HEK293 (cell line): ENCODE results near the gene COQ8A.

Source experiments
- CTCF ChIA-PET: fragments of 350-600 bp; formaldehyde crosslinking; extraction: SDS; loops from one replicate; lab custom pipeline; 2021; ENCODE audit warnings: antibody characterized with exemption; lab: Yijun Ruan, JAX
- POLR2A ChIA-PET: fragments of 300-600 bp; formaldehyde crosslinking; extraction: SDS; loops from one replicate; lab custom pipeline; 2020; ENCODE audit warnings: antibody characterized with exemption, inconsistent platforms; lab: Yijun Ruan, JAX
- H3K27ac ChIP-seq: fragments of 200-500 bp; sonication (Bioruptor generic); 2 replicates; pipeline ENCODE4 v1.5.1; 2014; ENCODE audit warnings: low read depth, low read length, control low read depth, inconsistent platforms; ENCODE audit errors: extremely low read depth
- H3K36me3 ChIP-seq, 2 experiments: fragments of 200-500 bp in 1 of 2; sonication (Bioruptor generic) in 1 of 2; 1 replicate in 1 of 2; 2 replicates in 1 of 2; pipeline ENCODE4 v1.5.1; 2014 to 2017; ENCODE audit warnings: inconsistent platforms in 2 of 2, low read length in 2 of 2; ENCODE audit not compliant: control insufficient read depth in 2 of 2, insufficient read depth in 1 of 2
- H3K4me1 ChIP-seq: fragments of 200-500 bp; sonication (Bioruptor generic); 2 replicates; pipeline ENCODE4 v1.5.1; 2014; ENCODE audit warnings: mild to moderate bottlenecking, low read length, inconsistent platforms; ENCODE audit not compliant: control insufficient read depth, insufficient read depth
- H3K4me3 ChIP-seq: 2 replicates; pipeline ENCODE4 v1.5.1; 2011; ENCODE audit warnings: low read depth, mild to moderate bottlenecking, control low read depth, low read length, moderate library complexity
- H3K9me3 ChIP-seq: fragments of 200-500 bp; sonication (Bioruptor generic); 2 replicates; pipeline ENCODE4 v1.5.1; 2014; ENCODE audit warnings: low read depth, low read length, inconsistent platforms; ENCODE audit not compliant: control insufficient read depth, insufficient read depth
- EGR2 ChIP-seq: fragments of 450-650 bp; formaldehyde crosslinking; IDR thresholded peaks from 2 replicates; pipeline ENCODE4 v1.5.1; 2016; ENCODE audit warnings: low read depth, missing biosample characterization, missing genetic modification characterization
- FEZF1 ChIP-seq: fragments of 450-650 bp; formaldehyde crosslinking; IDR thresholded peaks from 2 replicates; pipeline ENCODE4 v1.5.1; 2016; ENCODE audit warnings: missing biosample characterization, missing genetic modification characterization
- GLIS1 ChIP-seq: fragments of 450-650 bp; formaldehyde crosslinking; IDR thresholded peaks from 2 replicates; pipeline ENCODE4 v1.5.1; 2016; ENCODE audit warnings: missing biosample characterization, missing genetic modification characterization
- INSM2 ChIP-seq: fragments of 450-650 bp; formaldehyde crosslinking; IDR thresholded peaks from 2 replicates; pipeline ENCODE4 v1.5.1; 2016; ENCODE audit warnings: missing biosample characterization, missing genetic modification characterization
- SCRT2 ChIP-seq: fragments of 450-650 bp; formaldehyde crosslinking; IDR thresholded peaks from 2 replicates; pipeline ENCODE4 v1.5.1; 2016; ENCODE audit warnings: missing biosample characterization, missing genetic modification characterization
- ZBTB17 ChIP-seq: fragments of 450-650 bp; formaldehyde crosslinking; IDR thresholded peaks from 2 replicates; pipeline ENCODE4 v1.5.1; 2016; ENCODE audit warnings: missing biosample characterization, missing genetic modification characterization
- ZEB2 ChIP-seq: fragments of 450-650 bp; formaldehyde crosslinking; IDR thresholded peaks from 2 replicates; pipeline ENCODE4 v1.5.1; 2016; ENCODE audit warnings: missing biosample characterization, missing genetic modification characterization
- ZFHX2 ChIP-seq: fragments of 450-650 bp; formaldehyde crosslinking; conservative IDR thresholded peaks from 2 replicates; pipeline ENCODE4 v1.5.1; 2016; ENCODE audit warnings: missing biosample characterization, missing genetic modification characterization
- ZFP3 ChIP-seq: fragments of 450-650 bp; formaldehyde crosslinking; IDR thresholded peaks from 2 replicates; pipeline ENCODE4 v1.5.1; 2016; ENCODE audit warnings: low read depth, missing biosample characterization, missing genetic modification characterization
- ZFP41 ChIP-seq: fragments of 450-650 bp; formaldehyde crosslinking; IDR thresholded peaks from 2 replicates; pipeline ENCODE4 v1.5.1; 2016; ENCODE audit warnings: missing biosample characterization, missing genetic modification characterization, borderline replicate concordance
- ZIC2 ChIP-seq: fragments of 450-650 bp; formaldehyde crosslinking; IDR thresholded peaks from 2 replicates; pipeline ENCODE4 v1.5.1; 2016; ENCODE audit warnings: missing biosample characterization, missing genetic modification characterization
- ZNF112 ChIP-seq: fragments of 450-650 bp; formaldehyde crosslinking; IDR thresholded peaks from 2 replicates; pipeline ENCODE4 v1.5.0; 2017; ENCODE audit warnings: missing biosample characterization, missing genetic modification characterization
- ZNF114 ChIP-seq: fragments of 450-650 bp; formaldehyde crosslinking; IDR thresholded peaks from 2 replicates; pipeline ENCODE4 v1.5.0; 2017; ENCODE audit warnings: missing biosample characterization, missing genetic modification characterization
- ZNF121 ChIP-seq: fragments of 450-650 bp; formaldehyde crosslinking; IDR thresholded peaks from 2 replicates; pipeline ENCODE4 v1.5.1; 2016; ENCODE audit warnings: missing biosample characterization, missing genetic modification characterization
- ZNF174 ChIP-seq: fragments of 450-650 bp; formaldehyde crosslinking; IDR thresholded peaks from 2 replicates; pipeline ENCODE4 v1.5.0; 2017; ENCODE audit warnings: missing biosample characterization, mild to moderate bottlenecking, missing genetic modification characterization
- ZNF2 ChIP-seq: fragments of 450-650 bp; formaldehyde crosslinking; IDR thresholded peaks from 2 replicates; pipeline ENCODE4 v1.5.1; 2016; ENCODE audit warnings: missing biosample characterization, missing genetic modification characterization
- ZNF341 ChIP-seq: fragments of 450-650 bp; formaldehyde crosslinking; IDR thresholded peaks from 2 replicates; pipeline ENCODE4; 2016; ENCODE audit warnings: low read depth, missing biosample characterization, missing genetic modification characterization
- ZNF362 ChIP-seq: fragments of 450-650 bp; formaldehyde crosslinking; IDR thresholded peaks from 2 replicates; pipeline ENCODE4 v1.5.1; 2016; ENCODE audit warnings: missing biosample characterization, missing genetic modification characterization
- ZNF37A ChIP-seq: fragments of 450-650 bp; IDR thresholded peaks from 2 replicates; pipeline ENCODE4 v1.5.1; 2018; ENCODE audit warnings: missing biosample characterization, missing genetic modification characterization
- ZNF391 ChIP-seq: fragments of 450-650 bp; formaldehyde crosslinking; IDR thresholded peaks from 2 replicates; pipeline ENCODE4 v1.5.1; 2016; ENCODE audit warnings: low read depth, missing biosample characterization, missing genetic modification characterization, borderline replicate concordance
- ZNF510 ChIP-seq: fragments of 450-650 bp; formaldehyde crosslinking; IDR thresholded peaks from 2 replicates; pipeline ENCODE4 v1.5.1; 2018; ENCODE audit warnings: mild to moderate bottlenecking, missing genetic modification characterization, missing biosample characterization; ENCODE audit not compliant: insufficient replicate concordance
- ZNF549 ChIP-seq: fragments of 450-650 bp; IDR thresholded peaks from 2 replicates; pipeline ENCODE4 v1.5.1; 2018; ENCODE audit warnings: missing biosample characterization, missing genetic modification characterization, mild to moderate bottlenecking, inconsistent platforms, moderate library complexity
- ZNF677 ChIP-seq: fragments of 450-650 bp; IDR thresholded peaks from 2 replicates; pipeline ENCODE4 v1.5.0; 2018; ENCODE audit warnings: missing biosample characterization, mild to moderate bottlenecking, missing genetic modification characterization, moderate library complexity
- ZNF830 ChIP-seq: fragments of 450-650 bp; IDR thresholded peaks from 2 replicates; pipeline ENCODE4 v1.5.0; 2018; ENCODE audit warnings: missing biosample characterization, missing genetic modification characterization, low read depth, mild to moderate bottlenecking, moderate library complexity
- ZNF837 ChIP-seq: fragments of 450-650 bp; formaldehyde crosslinking; IDR thresholded peaks from 2 replicates; pipeline ENCODE4 v1.5.1; 2016; ENCODE audit warnings: missing biosample characterization, missing genetic modification characterization
- ZNF843 ChIP-seq: fragments of 450-650 bp; formaldehyde crosslinking; IDR thresholded peaks from 2 replicates; pipeline ENCODE4 v1.5.1; 2016; ENCODE audit warnings: missing biosample characterization, missing genetic modification characterization
- ZSCAN4 ChIP-seq: fragments of 450-650 bp; formaldehyde crosslinking; IDR thresholded peaks from 2 replicates; pipeline ENCODE4 v1.5.1; 2017; ENCODE audit warnings: missing biosample characterization, missing genetic modification characterization
- TF ChIP-seq, protein P1 (sequence below): fragments of 450-650 bp; formaldehyde crosslinking; IDR thresholded peaks from 2 replicates; pipeline ENCODE4 v1.5.1; 2016; ENCODE audit warnings: missing biosample characterization, missing genetic modification characterization

Gene COQ8A

GRCh38 chr1:226901421-226901820 lies 38.7 kb upstream of the COQ8A start (continued):
- TF ChIP-seq ZNF362 (no peak), ZNF830 (tag by site-specific recombination) (no peak), ZEB2 (tag by site-specific recombination) (no peak), INSM2 (tag by site-specific recombination) (no peak)

- no peak overlapping the region for H3K27ac ChIP-seq
- H3K4me1 ChIP-seq = no peaks in the 10 kb centered on the region
- CTCF ChIA-PET = no interaction called here
- POLR2A ChIA-PET = no interaction called here
- peaks cover 18 to 62% of the 10 kb centered on the region in 2 experiments for H3K36me3 ChIP-seq
- H3K9me3 ChIP-seq = no peaks in the 10 kb centered on the region
- no peak overlapping the region for H3K4me3 ChIP-seq
- TF ChIP-seq ZNF114 (tag by site-specific recombination) (no peak), ZNF112 (tag by site-specific recombination) (no peak), ZNF341 (tag by site-specific recombination) (no peak)
These were observed 37.5 kb upstream of the COQ8A start for GRCh38 chr1:226902601-226903000.

DNA sequence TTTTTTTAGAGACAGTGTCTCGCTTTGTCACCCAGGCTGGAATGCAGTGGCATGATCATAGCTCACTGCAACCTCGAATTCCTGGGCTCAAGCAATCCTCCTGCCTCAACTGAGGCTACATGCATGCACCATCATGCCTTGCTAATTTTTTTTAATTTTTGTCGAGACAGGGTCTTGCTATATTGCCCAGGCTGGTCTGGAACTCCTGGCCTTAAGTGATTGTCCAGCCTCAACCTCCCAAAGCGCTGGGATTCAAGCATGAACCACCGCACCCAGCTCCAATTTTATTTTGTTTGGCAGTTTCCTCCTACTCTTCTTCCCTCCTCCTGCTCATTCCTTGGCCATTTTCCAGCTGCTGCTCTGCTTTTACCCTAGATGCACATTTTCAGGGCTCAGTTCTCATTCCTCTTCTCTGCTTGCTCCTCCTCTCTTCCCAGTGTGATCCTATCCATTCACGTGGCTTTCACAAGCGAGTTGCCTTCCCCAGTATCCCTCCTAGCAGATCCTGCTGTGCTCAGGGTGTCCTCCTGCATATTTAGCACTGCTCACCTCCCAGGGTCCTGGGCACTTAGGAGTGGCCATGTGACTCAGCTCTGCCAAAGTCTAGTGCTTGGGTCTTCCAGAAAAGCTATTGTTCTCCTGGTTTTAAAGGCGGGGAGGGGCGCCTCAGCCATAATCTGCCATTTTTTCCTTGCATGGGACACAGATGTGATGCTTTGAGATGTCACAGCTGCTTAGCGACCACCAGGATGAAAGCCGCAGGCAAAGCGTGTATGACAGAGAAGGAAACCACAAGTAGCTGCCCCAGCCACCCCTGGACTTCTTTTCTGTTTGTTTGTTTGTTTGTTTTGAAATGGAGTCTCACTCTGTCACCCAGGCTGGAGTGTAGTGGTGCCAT lies 36.0 kb upstream of the COQ8A start:
- ChIA-PET CTCF (interaction anchor here (0.6 kb wide), 3 partner anchors 11 to 533 kb away, joined by 3 to 4 read pairs (median 3); no protein-coding TSS in a partner anchor), POLR2A (no interaction called here)
- no peak overlapping the region for H3K4me3 ChIP-seq
- H3K4me1 ChIP-seq = no peaks in the 10 kb centered on the region
- TF ChIP-seq FEZF1 (tag by site-specific recombination) = peak; percentile 57
- no peak for TF ChIP-seq ZFP3 (tag by site-specific recombination)
- TF ChIP-seq ZNF121 (tag by site-specific recombination) = peak; percentile 95
- TF ChIP-seq ZFP41 = no peak
- TF ChIP-seq ZNF549 = no peak
- no peak for TF ChIP-seq ZNF391
- TF ChIP-seq EGR2 (tag by site-specific recombination) = 0 out of 2 replicates have a peak, but pooled peaks have one; percentile 15
- TF ChIP-seq ZBTB17 = peak; percentile 65
- no peak for TF ChIP-seq ZNF837 (tag by site-specific recombination)
- no peak for TF ChIP-seq ZSCAN4 (tag by site-specific recombination)
- TF ChIP-seq ZNF2 = no peak
- TF ChIP-seq ZNF174 (tag by site-specific recombination) = no peak
- no peak for TF ChIP-seq ZNF510 (tag by site-specific recombination)
- TF ChIP-seq ZNF843 = no peak
- peak; percentile 88 for TF ChIP-seq GLIS1 (tag by site-specific recombination)
- peak; percentile 62 for TF ChIP-seq ZFHX2 (tag by site-specific recombination)
- peak; percentile 94 for TF ChIP-seq ZIC2 (tag by site-specific recombination)
- no peak for TF ChIP-seq ZNF37A (tag by site-specific recombination)
- TF ChIP-seq, protein P1, sequence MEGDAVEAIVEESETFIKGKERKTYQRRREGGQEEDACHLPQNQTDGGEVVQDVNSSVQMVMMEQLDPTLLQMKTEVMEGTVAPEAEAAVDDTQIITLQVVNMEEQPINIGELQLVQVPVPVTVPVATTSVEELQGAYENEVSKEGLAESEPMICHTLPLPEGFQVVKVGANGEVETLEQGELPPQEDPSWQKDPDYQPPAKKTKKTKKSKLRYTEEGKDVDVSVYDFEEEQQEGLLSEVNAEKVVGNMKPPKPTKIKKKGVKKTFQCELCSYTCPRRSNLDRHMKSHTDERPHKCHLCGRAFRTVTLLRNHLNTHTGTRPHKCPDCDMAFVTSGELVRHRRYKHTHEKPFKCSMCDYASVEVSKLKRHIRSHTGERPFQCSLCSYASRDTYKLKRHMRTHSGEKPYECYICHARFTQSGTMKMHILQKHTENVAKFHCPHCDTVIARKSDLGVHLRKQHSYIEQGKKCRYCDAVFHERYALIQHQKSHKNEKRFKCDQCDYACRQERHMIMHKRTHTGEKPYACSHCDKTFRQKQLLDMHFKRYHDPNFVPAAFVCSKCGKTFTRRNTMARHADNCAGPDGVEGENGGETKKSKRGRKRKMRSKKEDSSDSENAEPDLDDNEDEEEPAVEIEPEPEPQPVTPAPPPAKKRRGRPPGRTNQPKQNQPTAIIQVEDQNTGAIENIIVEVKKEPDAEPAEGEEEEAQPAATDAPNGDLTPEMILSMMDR = no peak
- no peak for TF ChIP-seq ZNF677 (tag by site-specific recombination)
- no peak for TF ChIP-seq SCRT2
- H3K36me3 ChIP-seq = peaks cover 13 to 64% of the 10 kb centered on the region in 2 experiments
- H3K27ac ChIP-seq = no peak overlapping the region
- H3K9me3 ChIP-seq = no peaks in the 10 kb centered on the region
